ENCODE results near the gene NEURL1.

GRCh38 chr10:103597003-103597402 lies 103.5 kb downstream of the NEURL1 start:
- TF ChIP-seq POLR2A (IDR thresholded peaks at IDR 0.05; ENCODE audit: low read length) = no peak
- TF ChIP-seq GATA1 (IDR thresholded peaks at IDR 0.05; ENCODE audit: low read depth, low read length) = no peak

Data from erythroblast (primary cell).